ENCODE results near the gene FCHSD2.

DNA sequence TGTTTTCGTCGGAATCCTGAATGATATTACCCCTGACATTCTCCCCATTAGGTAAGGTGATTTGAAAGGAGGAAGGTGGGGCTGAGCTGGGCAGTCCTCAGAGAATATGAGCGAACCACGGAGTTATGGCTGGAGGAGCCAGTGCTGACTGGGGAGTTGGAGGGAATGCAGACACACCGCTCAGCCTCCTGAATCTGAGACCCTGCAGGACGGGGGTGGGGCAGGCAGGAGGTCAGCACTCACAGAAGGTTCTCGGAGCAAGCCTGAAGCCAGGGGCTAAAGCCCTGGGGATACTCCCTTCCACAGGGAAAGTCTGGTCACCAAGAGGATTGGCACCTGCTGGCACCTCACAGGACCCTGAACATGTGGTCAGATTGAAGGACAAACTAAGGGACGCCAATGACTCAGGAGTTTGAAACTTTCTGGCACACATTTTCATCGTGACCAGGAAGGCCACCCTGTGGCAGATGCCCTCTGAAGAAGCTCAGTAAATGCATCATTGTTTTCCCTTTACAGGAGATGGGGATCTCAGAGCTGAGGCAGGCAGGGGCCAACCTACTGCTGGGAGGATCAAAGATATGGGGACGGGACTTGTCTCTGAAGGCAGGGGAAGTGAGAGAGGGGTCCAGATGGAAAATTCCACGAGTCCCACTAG lies 26.9 kb upstream of the FCHSD2 start:
- TF ChIP-seq, protein P1, sequence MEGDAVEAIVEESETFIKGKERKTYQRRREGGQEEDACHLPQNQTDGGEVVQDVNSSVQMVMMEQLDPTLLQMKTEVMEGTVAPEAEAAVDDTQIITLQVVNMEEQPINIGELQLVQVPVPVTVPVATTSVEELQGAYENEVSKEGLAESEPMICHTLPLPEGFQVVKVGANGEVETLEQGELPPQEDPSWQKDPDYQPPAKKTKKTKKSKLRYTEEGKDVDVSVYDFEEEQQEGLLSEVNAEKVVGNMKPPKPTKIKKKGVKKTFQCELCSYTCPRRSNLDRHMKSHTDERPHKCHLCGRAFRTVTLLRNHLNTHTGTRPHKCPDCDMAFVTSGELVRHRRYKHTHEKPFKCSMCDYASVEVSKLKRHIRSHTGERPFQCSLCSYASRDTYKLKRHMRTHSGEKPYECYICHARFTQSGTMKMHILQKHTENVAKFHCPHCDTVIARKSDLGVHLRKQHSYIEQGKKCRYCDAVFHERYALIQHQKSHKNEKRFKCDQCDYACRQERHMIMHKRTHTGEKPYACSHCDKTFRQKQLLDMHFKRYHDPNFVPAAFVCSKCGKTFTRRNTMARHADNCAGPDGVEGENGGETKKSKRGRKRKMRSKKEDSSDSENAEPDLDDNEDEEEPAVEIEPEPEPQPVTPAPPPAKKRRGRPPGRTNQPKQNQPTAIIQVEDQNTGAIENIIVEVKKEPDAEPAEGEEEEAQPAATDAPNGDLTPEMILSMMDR (conservative IDR thresholded peaks at IDR 0.05 in 1 of 2, IDR thresholded peaks at IDR 0.05 in 1 of 2; ENCODE audit: low read depth in 1 of 2, low read length in 2 of 2), result no peak
- TF ChIP-seq EZH2 (IDR thresholded peaks at IDR 0.05; ENCODE audit: low read length, missing control alignments), result no peak
